Kidney (tissue), 14 donors: ENCODE results near the gene HDC. TPM values are rescaled to one million over a fixed set of nuclear protein-coding genes. Genes with fewer than 3 reads are reported as not detected.

Source experiments
- DNase-seq, 5 donors: peaks; one replicate each; pipeline ENCODE4 v3.0.0-alpha.2; 2013 to 2020
- FAIRE-seq: peaks from 2 replicates; lab custom pipeline; 2012; peaks lifted over from hg19 to GRCh38; lab: Jason Lieb, UNC
- H3K27ac ChIP-seq, 2 donors: one replicate each; pipeline ENCODE4 v1.7.0; 2013; ENCODE audit warnings: low read depth in 2 of 2, low read length in 2 of 2, inconsistent platforms in 1 of 2
- H3K27me3 ChIP-seq: one replicate; pipeline ENCODE4 v1.7.1; 2013; ENCODE audit warnings: low read length, inconsistent platforms; ENCODE audit not compliant: control insufficient read depth, insufficient read depth
- H3K36me3 ChIP-seq, 3 donors: one replicate each; pipeline versions ENCODE4 v1.7.0 to v1.7.1; 2013; ENCODE audit warnings: low read length in 3 of 3, control low read depth in 1 of 3, inconsistent platforms in 1 of 3; ENCODE audit not compliant: insufficient read depth in 3 of 3, control insufficient read depth in 2 of 3
- H3K4me1 ChIP-seq, 3 donors: one replicate each; pipeline versions ENCODE4 v1.7.0 to v1.7.1; 2013; ENCODE audit warnings: low read length in 3 of 3, inconsistent platforms in 1 of 3, low read depth in 1 of 3; ENCODE audit not compliant: control insufficient read depth in 2 of 3, insufficient read depth in 2 of 3
- H3K4me3 ChIP-seq, 3 donors: one replicate each; pipeline versions ENCODE4 v1.7.0 to v1.8.1; 2013; ENCODE audit warnings: low read length in 3 of 3, control low read depth in 1 of 3, inconsistent platforms in 1 of 3
- H3K9ac ChIP-seq, 3 donors: one replicate each; pipeline versions ENCODE4 v1.7.0 to v1.7.1; 2013; ENCODE audit warnings: low read length in 3 of 3, control low read depth in 1 of 3, inconsistent platforms in 1 of 3
- H3K9me3 ChIP-seq, 3 donors: one replicate each; pipeline versions ENCODE4 v1.7.0 to v1.7.1; 2013; ENCODE audit warnings: low read length in 3 of 3, control low read depth in 1 of 3, inconsistent platforms in 1 of 3; ENCODE audit not compliant: control insufficient read depth in 2 of 3, insufficient read depth in 1 of 3
- intact Hi-C: fragments of 100-400 bp; cut with DNase I; formaldehyde crosslinking; loops from one replicate; pipeline ENCODE4 v1.11.1; 2022
- polyA plus RNA-seq: library from polyadenylated mRNA; stranded (reverse); fragments of 350-450 nt; fragmentation: Illumina TruSeq; extraction: RNeasy Lipid Tissue Mini Kit (QIAGEN cat#74804); gene quantifications from one replicate; pipeline ENCODE4 v1.2.3, GENCODE V29; 2014; ENCODE audit warnings: low read depth, low replicate concordance; ENCODE audit not compliant: insufficient read depth
- total RNA-seq: library from RNA; stranded (reverse); fragmentation: NEBNext Ultra II Directional; extraction: Animal tissue kit (Norgen Biotek cat#: 25700); gene quantifications from one replicate; pipeline ENCODE4 v1.2.1, GENCODE V29; 2021
- TF ChIP-seq, protein P1 (sequence below): IDR thresholded peaks from 3 replicates; pipeline ENCODE4 v1.5.1; 2012; ENCODE audit warnings: mild to moderate bottlenecking, moderate library complexity, borderline replicate concordance; ENCODE audit not compliant: insufficient read depth; ENCODE audit errors: extremely low read depth
- donor health status: control.
- donor health status: control.
- donor health status: control.
- donor health status: control.
- donor health status: control.
- donor health status: DM: yes; HTN: yes; CAD: no.
- donor health status: Normal renal cell carcinoma (clear cell type).

Gene HDC
- total and polyA plus RNA-seq, 2 donors from 2014 or later, result 12.9 TPM; not detected in 1

DNA sequence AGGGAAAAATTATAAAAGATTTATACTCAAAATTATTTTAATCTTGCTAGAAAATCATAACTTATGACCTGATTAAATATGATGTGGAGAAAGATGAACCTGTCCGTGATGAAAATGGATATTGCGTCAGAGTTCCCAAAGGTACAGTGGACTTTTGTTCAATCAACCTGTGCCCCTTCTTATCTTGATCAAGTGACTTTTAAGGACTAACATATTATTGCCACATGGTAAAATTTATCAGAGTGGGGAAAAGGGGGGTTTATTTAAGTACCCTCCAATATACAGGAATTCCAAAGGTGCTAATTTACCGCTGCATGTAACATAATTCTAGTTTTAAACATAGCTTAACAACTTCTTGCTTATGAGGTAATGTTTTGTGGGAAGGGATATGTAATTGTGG is 39.6 kb downstream of the HDC start:
- H3K4me3 ChIP-seq, result no peak overlapping the region
- no peaks in the 10 kb centered on the region for H3K4me1 ChIP-seq
- H3K36me3 ChIP-seq, result peaks cover 0 to 11% (median 3%) of the 10 kb centered on the region in 3 donors
- TF ChIP-seq, protein P1, sequence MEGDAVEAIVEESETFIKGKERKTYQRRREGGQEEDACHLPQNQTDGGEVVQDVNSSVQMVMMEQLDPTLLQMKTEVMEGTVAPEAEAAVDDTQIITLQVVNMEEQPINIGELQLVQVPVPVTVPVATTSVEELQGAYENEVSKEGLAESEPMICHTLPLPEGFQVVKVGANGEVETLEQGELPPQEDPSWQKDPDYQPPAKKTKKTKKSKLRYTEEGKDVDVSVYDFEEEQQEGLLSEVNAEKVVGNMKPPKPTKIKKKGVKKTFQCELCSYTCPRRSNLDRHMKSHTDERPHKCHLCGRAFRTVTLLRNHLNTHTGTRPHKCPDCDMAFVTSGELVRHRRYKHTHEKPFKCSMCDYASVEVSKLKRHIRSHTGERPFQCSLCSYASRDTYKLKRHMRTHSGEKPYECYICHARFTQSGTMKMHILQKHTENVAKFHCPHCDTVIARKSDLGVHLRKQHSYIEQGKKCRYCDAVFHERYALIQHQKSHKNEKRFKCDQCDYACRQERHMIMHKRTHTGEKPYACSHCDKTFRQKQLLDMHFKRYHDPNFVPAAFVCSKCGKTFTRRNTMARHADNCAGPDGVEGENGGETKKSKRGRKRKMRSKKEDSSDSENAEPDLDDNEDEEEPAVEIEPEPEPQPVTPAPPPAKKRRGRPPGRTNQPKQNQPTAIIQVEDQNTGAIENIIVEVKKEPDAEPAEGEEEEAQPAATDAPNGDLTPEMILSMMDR, result no peak
- intact Hi-C loops, result no loop called here
- FAIRE-seq, result no peak
- no peak overlapping the region for H3K27ac ChIP-seq
- no peaks in the 10 kb centered on the region for H3K9me3 ChIP-seq
- no peak for DNase-seq
- H3K27me3 ChIP-seq, result no peaks in the 10 kb centered on the region
- H3K9ac ChIP-seq, result no peak overlapping the region

DNA sequence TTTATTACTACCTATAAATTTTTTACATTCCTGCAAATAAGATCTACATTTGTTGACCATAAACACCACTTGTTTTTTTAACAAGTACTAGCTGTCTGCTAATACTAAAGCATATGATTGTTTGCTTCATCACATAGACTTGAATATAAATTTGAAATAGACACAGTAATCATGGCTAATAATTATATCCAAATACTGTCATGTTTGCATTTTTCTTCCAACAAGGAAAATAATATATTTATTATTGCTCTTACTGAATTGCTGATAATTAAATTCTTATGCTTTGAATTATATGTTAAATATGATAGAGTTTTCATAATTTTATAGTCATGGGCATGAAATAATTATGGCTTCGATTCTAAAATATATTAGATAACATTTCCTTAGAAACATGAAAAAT is 40.5 kb downstream of the HDC start:
- TF ChIP-seq, protein P1, result no peak
- Histone ChIP-seq H3K4me1 (no peaks in the 10 kb centered on the region), H3K9me3 (no peaks in the 10 kb centered on the region), H3K36me3 (peaks cover 0 to 4% (median 3%) of the 10 kb centered on the region in 3 donors), H3K27me3 (no peaks in the 10 kb centered on the region), H3K27ac (no peak overlapping the region), H3K9ac (no peak overlapping the region), H3K4me3 (no peak overlapping the region)
- DNase-seq, result no peak
- FAIRE-seq, result no peak
- intact Hi-C loops, result no loop called here

DNA sequence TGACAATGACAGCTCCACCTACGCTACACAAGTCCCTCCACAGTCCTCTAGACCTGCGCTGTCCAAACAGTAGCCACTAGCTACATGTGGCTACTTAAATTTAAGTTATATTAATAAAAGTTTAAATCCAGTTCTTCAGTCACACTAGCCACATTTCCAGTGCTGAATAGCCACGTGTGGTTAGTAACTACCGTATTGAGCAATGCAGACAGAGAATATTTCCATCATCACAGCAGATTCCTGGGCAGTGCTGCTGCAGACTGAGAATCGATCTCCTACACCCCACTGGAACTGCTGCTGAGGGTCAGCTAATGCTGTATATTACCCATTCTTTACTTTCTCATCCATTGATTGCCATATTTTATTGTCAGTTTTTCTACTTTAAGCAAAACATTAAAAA is 40.9 kb downstream of the HDC start:
- intact Hi-C loops, result no loop called here
- TF ChIP-seq, protein P1, result no peak
- Histone ChIP-seq H3K4me1 (no peaks in the 10 kb centered on the region), H3K4me3 (no peak overlapping the region), H3K27ac (no peak overlapping the region), H3K36me3 (peaks cover 0 to 4% (median 3%) of the 10 kb centered on the region in 3 donors), H3K9ac (no peak overlapping the region), H3K9me3 (no peaks in the 10 kb centered on the region), H3K27me3 (no peaks in the 10 kb centered on the region)
- no peak for DNase-seq
- FAIRE-seq, result no peak

DNA sequence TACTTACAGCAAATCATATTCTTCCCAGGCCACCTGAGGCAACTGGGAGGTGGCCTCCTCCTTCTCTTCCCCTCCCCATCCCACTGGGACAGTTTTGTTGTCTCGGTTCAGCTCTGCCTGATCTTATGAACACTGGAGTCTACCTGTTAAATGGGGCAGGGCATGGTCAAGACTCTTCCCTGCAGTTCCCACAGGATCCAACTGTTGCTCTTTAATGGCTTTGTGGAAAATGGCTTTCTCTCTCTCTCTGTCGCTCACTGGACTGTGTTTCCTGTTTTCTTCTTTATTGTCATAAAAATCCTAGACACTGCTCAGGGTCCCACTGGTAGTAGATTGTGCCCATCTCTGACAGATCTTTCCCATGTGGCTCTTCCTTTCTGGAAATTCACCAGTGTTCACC is 43.3 kb downstream of the HDC start:
- FAIRE-seq, result no peak
- Histone ChIP-seq H3K27ac (no peak overlapping the region), H3K9ac (no peak overlapping the region), H3K27me3 (no peaks in the 10 kb centered on the region), H3K36me3 (no peaks in the 10 kb centered on the region), H3K4me1 (no peaks in the 10 kb centered on the region), H3K4me3 (no peak overlapping the region), H3K9me3 (no peaks in the 10 kb centered on the region)
- TF ChIP-seq, protein P1, result no peak
- DNase-seq, result no peak
- intact Hi-C loops, result no loop called here
